ENCODE data around the gene ANAPC16. TPM values are rescaled to one million over a fixed set of nuclear protein-coding genes. Genes with fewer than 3 reads are reported as not detected.
"Not testable (repeated sequence)": the region's sequence is repeated elsewhere in the genome, so short reads cannot be mapped to it uniquely, and the experiment has no call there.

The ANAPC16 gene
- polyA plus RNA-seq, 4 donors = 109 to 206 (median 194) TPM

- DNase-seq (ENCODE audit: low read depth in 4 of 4, low spot score in 3 of 4) = not testable (repeated sequence)
Observed at GRCh38 chr10:72208526-72208925, 7.3 kb upstream of the ANAPC16 start.

DNA sequence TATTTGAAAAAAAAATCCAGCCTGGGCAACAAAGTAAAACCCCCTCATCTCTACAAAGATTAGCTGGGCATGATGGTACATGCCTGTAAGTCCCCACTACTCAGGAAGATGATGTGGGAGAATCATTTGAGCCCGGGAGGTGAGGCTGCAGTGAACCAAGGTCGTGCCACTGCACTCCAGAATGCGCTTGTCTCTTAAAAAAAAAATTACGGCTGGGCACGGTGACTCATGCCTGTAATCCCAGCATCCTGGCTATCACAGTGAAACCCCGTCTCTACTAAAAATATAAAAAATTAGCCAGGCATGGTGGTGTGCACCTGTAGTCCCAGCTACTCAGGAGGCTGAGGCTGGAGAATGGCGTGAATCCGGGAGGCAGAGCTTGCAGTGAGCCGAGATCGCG is 4.4 kb upstream of the ANAPC16 start:
- not testable (repeated sequence) for DNase-seq (ENCODE audit: low read depth in 4 of 4, low spot score in 3 of 4)

GRCh38 chr10:72211832-72212231 is 4.0 kb upstream of the ANAPC16 start:
- DNase-seq (ENCODE audit: low read depth in 4 of 4, low spot score in 3 of 4) = not testable (repeated sequence)

DNA sequence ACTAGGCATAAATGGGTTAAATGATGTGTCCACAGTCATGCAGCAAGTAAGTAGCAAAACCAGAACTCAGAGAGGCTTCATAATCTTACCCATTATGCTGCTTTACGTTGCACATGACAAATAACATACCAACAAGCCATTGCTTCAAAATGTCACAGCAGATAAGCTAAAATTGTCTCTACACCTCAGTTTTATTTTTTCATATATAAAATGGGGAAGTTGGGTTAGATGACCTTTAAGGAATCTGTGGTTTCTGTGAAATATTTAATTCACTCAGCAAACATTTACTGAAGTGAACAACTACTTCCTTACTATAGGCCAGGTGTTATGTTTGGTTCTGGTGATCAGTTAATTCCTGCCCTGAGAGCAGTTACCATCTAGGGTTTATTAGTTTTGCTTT is 2.5 kb downstream of the ANAPC16 start:
- no peak for DNase-seq (ENCODE audit: low read depth in 4 of 4, low spot score in 3 of 4)

DNA sequence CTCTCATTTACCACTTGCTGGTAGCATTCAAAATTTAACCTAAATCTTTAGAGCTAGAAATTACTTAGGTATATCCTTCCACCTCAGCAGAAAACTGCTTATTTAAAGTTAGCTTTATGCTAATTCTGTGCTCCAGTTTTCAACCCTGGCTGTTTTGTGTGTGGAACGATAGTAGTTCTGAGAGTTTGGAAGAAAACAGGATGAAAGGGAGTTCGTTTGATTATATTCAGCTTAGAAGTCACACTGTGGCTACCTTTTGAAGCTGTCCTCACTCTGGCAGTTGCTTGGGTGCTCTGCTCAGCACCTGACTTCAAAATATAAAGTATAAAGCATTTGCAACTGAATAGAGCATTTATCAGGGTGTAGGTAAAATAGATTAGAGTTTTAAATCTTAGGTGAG is 2.9 kb downstream of the ANAPC16 start:
- no peak for DNase-seq (ENCODE audit: low read depth in 4 of 4, low spot score in 3 of 4)

DNA sequence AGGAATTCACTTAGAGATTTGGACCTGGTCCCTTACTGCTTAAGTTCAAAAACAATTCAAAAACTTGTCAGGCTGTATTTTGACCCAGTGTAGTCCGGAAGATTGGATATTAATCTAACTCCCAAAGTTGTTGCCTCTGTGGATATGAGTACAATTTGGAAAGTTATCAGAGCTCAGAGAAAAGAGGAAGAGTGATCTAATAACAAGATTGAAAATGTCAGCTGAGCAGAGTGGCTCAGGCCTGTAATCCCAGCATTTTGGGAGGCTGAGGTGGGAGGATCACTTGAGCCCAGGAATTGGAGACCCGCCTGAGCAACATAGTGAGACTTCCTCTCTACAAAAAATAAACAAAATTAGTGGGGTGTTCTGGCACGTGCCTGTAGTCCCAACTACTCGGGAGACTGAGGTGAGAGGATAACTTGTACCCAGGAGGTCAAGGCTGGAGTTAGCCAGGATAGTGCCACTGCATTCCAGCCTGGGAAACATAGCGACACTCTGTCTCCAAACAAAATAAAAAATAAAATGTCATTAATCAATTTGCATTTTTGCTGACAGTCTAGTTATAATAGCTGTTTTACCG is 3.5 kb downstream of the ANAPC16 start:
- no peak for DNase-seq (ENCODE audit: low read depth in 4 of 4, low spot score in 3 of 4)

GRCh38 chr10:72220637-72221036 is 4.8 kb downstream of the ANAPC16 start:
- no peak for DNase-seq (ENCODE audit: low read depth in 4 of 4, low spot score in 3 of 4)

- no peak for DNase-seq (ENCODE audit: low read depth in 4 of 4, low spot score in 3 of 4)
Observed at GRCh38 chr10:72221278-72221677, 5.5 kb downstream of the ANAPC16 start.

GRCh38 chr10:72223743-72224101 is 7.9 kb downstream of the ANAPC16 start:
- no peak for DNase-seq (ENCODE audit: low read depth in 4 of 4, low spot score in 3 of 4)

GRCh38 chr10:72224191-72224590 is 8.4 kb downstream of the ANAPC16 start:
- DNase-seq (ENCODE audit: low read depth in 4 of 4, low spot score in 3 of 4) = not testable (repeated sequence)

DNA sequence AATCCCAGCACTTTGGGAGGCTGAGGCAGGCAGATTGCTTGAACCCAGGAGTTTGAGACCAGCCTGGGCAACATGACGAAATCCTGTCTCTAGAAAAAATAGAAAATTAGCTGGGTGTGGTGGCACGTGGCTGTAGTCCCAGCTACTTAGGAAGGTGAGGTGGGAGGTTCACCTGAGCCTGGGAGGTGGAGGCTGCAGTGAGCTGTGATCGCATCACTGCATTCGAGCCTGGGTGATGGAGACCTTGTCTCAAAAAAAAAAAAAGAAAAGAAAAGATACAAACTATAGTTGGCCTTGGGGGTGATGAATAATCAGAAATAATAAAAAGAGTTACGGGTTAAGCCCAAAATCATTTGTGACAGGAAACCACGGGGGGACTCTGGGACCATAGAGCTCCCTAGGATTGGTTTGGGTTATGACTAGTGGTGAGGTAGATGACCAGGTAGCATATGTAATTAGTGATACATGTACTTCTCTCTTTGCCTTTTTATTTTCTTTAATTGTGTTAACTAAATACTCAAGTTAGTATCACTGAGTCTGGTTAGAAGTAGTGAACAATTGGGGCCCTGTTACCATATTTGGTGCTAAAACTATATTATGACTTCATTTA is 10.7 kb downstream of the ANAPC16 start:
- no peak for DNase-seq (ENCODE audit: low read depth in 4 of 4, low spot score in 3 of 4)

- no peak for DNase-seq (ENCODE audit: low read depth in 4 of 4, low spot score in 3 of 4)
Observed at GRCh38 chr10:72227826-72228225, 12.0 kb downstream of the ANAPC16 start.

GRCh38 chr10:72228318-72228751 is 12.5 kb downstream of the ANAPC16 start:
- no peak for DNase-seq (ENCODE audit: low read depth in 4 of 4, low spot score in 3 of 4)

DNA sequence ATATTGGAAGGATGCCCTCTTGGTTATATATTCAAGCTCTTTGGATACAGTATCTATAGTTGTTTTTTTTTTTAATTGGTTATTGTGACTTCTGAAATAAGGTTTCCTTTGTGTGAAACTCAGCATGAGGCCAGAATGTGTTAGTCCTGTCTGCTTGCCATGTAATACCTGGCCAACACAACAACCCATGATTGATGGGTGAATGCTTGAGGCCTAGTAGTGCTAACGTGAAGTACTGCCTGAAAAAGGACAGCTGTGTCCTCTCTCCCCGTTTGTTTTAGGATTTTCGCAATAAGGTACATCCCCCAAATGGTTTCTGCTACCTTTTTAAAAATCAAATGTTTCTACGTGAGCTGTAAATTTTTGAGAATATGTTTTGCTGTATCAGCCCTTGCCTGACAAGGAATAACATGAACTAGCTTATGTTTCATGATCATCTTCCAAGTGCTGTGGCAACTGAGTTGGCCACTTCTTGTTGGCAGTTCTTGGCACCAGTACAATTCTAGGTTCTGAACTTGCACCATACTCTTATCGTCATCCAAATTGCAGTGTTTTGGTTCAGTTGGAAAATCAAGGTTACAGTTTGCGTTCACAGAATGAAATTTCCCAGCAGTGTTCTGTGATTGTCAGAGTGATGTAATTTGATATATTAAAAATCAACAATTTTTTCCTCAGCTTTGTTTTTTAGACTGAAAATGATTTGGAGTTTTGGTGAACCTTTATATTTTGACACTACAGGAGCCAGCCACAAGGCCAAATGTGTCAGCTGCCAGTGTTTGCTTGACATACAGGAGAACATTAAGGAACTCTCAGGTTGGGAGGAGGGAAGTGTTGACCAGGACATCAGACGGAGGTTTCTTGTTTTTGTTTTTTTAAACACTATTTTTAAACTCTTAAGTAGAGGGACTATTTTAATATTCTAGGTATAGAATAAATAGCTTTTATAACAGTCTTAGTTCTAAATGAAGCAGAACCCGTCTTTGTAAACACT is 13.7 kb downstream of the ANAPC16 start:
- no peak for DNase-seq (ENCODE audit: low read depth in 4 of 4, low spot score in 3 of 4)

- DNase-seq (ENCODE audit: low read depth in 4 of 4, low spot score in 3 of 4) = no peak
Observed at GRCh38 chr10:72233621-72234020, 17.8 kb downstream of the ANAPC16 start.

DNA sequence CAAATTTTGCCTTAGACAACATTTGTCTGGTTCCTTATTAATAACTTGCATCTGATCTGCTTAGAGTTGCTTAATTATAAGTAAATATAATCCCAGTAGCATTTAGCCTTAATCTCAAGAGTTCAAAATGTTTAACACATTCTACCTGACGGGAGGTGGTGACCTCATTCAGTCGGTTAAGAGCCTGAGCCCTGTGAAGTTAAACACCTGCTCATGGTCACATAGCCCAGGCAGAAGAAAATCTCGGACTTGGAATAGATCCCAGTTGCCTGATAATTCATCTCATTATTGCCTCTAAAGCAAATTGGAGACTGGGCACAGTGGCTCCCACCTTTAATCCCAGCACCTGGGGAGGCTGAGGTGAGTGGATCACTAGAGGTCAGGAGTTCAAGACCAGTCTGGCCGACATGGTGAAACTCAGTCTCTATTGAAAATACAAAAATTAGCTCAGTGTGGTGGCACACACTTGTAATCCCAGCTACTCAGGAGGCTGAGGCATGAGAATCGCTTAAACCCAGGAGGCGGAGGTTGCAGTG is 18.8 kb downstream of the ANAPC16 start:
- DNase-seq (ENCODE audit: low read depth in 4 of 4, low spot score in 3 of 4) = no peak

- no peak for DNase-seq (ENCODE audit: low read depth in 4 of 4, low spot score in 3 of 4)
Observed at GRCh38 chr10:72235544-72236279, 19.9 kb downstream of the ANAPC16 start.

DNA sequence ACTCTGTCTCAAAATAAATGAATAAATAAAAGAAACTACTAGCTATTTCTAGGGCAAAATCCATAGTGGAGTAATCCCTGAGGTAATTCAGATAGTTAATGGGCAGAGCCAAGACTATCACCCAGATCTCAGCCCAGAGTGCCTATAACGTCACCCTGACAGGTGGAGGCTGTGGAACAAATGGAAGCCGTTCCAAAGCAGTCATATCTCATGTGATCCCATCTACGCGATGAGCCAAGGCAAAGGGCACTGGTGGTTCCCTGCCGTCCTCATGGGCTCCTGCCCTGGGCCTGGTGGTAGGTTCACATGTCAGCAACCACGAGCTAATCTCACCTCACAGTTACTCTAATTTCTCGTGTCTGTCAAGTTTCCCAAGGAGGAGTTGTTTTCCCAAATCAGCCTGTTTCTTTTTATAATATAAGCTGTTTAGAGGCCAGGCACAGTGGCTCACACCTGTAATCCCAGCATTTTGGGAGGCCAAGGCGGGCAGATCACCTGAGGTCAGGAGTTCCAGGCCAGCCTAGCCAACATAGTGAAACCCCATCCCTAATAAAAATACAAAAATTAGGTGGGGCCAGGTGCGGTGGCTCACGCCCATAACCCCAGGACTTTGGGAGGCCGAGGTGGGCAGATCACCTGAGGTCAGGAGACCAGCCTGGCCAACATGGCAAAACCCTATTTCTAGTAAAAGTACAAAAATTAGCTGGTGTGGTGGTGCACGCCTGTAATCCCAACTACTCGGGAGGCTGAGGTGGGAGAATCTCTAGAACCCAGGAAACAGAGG is 22.8 kb downstream of the ANAPC16 start:
- no peak for DNase-seq (ENCODE audit: low read depth in 4 of 4, low spot score in 3 of 4)

DNA sequence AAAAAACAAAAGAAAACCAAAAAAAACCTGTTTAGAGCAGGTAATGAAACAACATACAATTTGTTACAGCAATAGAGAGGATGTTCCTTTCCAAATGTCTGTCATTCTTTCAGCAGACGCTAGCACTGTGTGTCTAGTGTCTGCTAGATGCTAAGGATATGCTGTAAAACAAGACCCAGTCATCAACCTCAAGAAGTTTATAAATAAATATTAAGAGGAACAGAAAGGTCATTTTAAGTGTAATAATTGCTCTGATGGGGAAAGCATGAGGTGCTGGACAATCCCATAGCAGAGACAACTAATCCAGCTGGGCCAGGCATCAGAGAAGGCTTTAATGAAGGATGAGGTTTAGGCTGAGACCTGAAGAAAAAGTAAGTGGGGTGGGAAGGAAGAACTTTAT is 23.6 kb downstream of the ANAPC16 start:
- no peak for DNase-seq (ENCODE audit: low read depth in 4 of 4, low spot score in 3 of 4)

DNA sequence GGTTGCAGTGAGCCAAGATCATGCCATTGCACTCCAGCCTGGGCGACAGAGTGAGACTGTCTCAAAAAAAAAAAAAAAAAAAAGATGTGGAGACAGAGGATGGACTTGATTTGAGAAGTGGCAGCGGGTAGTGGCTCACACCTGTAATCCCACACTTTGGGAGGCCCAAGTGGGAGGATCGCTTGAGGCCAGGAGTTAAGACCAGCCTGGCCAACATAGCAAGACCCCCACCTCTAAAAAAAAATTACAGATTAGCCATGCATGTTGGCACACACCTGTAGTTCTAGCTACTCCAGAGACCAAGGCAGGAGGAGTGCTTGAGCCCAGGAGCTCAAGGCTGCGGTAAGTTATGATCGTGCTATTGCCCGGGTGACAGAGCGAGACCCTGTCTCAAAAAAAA is 24.6 kb downstream of the ANAPC16 start:
- no peak for DNase-seq (ENCODE audit: low read depth in 4 of 4, low spot score in 3 of 4)
